Thyroid gland (tissue), 4 donors: ENCODE results near the gene MEGF6. TPM values are rescaled to one million over a fixed set of nuclear protein-coding genes. Genes with fewer than 3 reads are reported as not detected.

ENCODE experiments used
- DNase-seq, 2 donors: peaks; one replicate each; pipeline ENCODE4 v3.0.0-alpha.2; 2019
- H3K27ac ChIP-seq, 3 donors: fragments of 200-600 bp; sonication (generic); 1 replicate in 2 of 3; 2 replicates in 1 of 3; pipeline ENCODE4 v1.5.1; 2016 to 2019; ENCODE audit warnings: mild to moderate bottlenecking in 1 of 3, moderate library complexity in 1 of 3
- H3K27me3 ChIP-seq: fragments of 200-600 bp; sonication (generic); one replicate; pipeline ENCODE4 v1.5.1; 2019
- H3K36me3 ChIP-seq, 2 donors: fragments of 200-600 bp; sonication (generic); one replicate each; pipeline ENCODE4 v1.5.1; 2016 to 2019
- H3K4me1 ChIP-seq, 2 donors: fragments of 200-600 bp; sonication (generic); one replicate each; pipeline ENCODE4 v1.5.1; 2017 to 2019
- H3K4me3 ChIP-seq, 3 donors: fragments of 200-600 bp; sonication (generic); replicated peaks in 1 of 3; 1 replicate in 2 of 3; 2 replicates in 1 of 3; pipeline ENCODE4 v1.5.1; 2016; ENCODE audit warnings: mild to moderate bottlenecking in 1 of 3
- H3K9me3 ChIP-seq: fragments of 200-600 bp; sonication (generic); one replicate; pipeline ENCODE4 v1.5.1; 2017
- POLR2A ChIP-seq, 2 donors: fragments of 450-650 bp; IDR thresholded peaks; one replicate each; pipeline ENCODE4 v1.6.1; 2017; ENCODE audit warnings: antibody characterized with exemption in 2 of 2, mild to moderate bottlenecking in 2 of 2, moderate library complexity in 1 of 2
- WGBS, 2 donors: methylation state at CpG; one replicate each; pipeline ENCODE4 v1.1.5; 2017; 5-methylcytosine and 5-hydroxymethylcytosine counted together
- intact Hi-C: fragments of 100-400 bp; cut with DNase I; formaldehyde crosslinking; loops from one replicate; pipeline ENCODE4 v1.15.1; 2023
- total RNA-seq, 4 donors: library from RNA; depleted of rRNA; stranded (reverse); fragments of >200 nt; gene quantifications; one replicate each; pipeline ENCODE4 v1.2.3, GENCODE V29; 2016
- TF ChIP-seq, protein P1 (sequence below), 6 experiments: fragments of 200-600 bp in 3 of 6; fragments of 450-650 bp in 3 of 6; sonication (generic) in 3 of 6; IDR thresholded peaks; one replicate each; pipeline ENCODE4 v1.5.1; 2016 to 2019; ENCODE audit warnings: antibody characterized with exemption in 6 of 6, mild to moderate bottlenecking in 2 of 6, inconsistent platforms in 1 of 6, moderate library complexity in 1 of 6

Gene MEGF6
- total RNA-seq, 4 donors from 2014 or later = 9.4 to 25.8 (median 21.8) TPM

DNA sequence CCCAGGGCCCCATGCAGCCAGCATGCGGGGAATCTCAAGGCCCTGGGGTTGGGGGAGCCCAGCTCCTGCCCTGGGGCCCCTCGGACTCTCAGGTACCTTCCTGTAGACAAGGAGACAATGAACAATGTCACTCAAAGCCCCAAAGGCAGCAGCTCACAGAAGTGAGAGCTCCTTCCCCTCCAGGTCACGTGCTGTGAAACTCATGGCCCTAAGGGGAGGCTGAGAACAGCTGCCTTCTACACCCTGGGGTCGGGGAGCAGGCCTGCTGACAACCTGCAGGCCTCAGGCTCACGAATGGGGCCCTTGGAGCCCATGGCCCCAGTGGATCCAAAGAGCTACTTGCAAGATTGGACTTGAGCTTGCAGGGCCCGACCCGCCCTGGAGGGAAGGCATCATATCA is 3.2 kb downstream of the MEGF6 start:
- 86 to 92% methylated on average over 3 to 7 of the region's 7 CpGs for WGBS, 2 donors
- TF ChIP-seq POLR2A (IDR thresholded peaks at IDR 0.05) = no peak
- TF ChIP-seq, protein P1, sequence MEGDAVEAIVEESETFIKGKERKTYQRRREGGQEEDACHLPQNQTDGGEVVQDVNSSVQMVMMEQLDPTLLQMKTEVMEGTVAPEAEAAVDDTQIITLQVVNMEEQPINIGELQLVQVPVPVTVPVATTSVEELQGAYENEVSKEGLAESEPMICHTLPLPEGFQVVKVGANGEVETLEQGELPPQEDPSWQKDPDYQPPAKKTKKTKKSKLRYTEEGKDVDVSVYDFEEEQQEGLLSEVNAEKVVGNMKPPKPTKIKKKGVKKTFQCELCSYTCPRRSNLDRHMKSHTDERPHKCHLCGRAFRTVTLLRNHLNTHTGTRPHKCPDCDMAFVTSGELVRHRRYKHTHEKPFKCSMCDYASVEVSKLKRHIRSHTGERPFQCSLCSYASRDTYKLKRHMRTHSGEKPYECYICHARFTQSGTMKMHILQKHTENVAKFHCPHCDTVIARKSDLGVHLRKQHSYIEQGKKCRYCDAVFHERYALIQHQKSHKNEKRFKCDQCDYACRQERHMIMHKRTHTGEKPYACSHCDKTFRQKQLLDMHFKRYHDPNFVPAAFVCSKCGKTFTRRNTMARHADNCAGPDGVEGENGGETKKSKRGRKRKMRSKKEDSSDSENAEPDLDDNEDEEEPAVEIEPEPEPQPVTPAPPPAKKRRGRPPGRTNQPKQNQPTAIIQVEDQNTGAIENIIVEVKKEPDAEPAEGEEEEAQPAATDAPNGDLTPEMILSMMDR (IDR thresholded peaks at IDR 0.05) = no peak

DNA sequence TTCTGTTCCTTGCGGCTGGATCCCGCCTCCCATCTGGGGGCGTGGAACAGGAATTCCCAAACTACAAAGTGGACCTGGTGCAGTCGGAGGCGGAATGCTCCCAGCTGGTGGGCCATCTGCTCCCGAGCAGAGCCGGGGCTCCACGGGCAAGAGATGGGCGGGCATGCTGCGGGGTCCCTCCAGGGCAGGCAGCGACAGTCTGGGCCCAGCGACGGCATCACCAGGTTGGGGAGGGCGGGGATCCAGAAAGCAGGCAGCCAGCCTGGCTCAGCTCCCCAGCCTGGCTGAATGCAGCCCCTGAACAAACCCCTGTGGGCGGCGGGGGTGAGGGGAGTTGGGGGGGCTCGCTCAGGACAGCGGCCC is 3.6 kb downstream of the MEGF6 start:
- H3K27ac ChIP-seq = no peak overlapping the region
- intact Hi-C loops = no loop called here
- peaks cover 10 to 19% of the 10 kb centered on the region in 2 donors for H3K4me1 ChIP-seq
- TF ChIP-seq, protein P1 (IDR thresholded peaks at IDR 0.05) = no peak
- TF ChIP-seq POLR2A (IDR thresholded peaks at IDR 0.05) = no peak
- 96 to 97% methylated on average over 13 to 17 of the region's 18 CpGs for WGBS, 2 donors
- no peaks in the 10 kb centered on the region for H3K27me3 ChIP-seq
- DNase-seq = no peak
- H3K36me3 ChIP-seq = no peaks in the 10 kb centered on the region
- no peaks in the 10 kb centered on the region for H3K9me3 ChIP-seq
- H3K4me3 ChIP-seq = no peak overlapping the region

More for the DNA sequence above, 3.2 kb downstream of the MEGF6 start:
- Histone ChIP-seq H3K4me1 (peaks cover 10 to 19% of the 10 kb centered on the region in 2 donors), H3K9me3 (no peaks in the 10 kb centered on the region), H3K27ac (no peak overlapping the region), H3K4me3 (no peak overlapping the region), H3K27me3 (no peaks in the 10 kb centered on the region), H3K36me3 (no peaks in the 10 kb centered on the region)
- intact Hi-C loops = no loop called here
- DNase-seq = no peak

DNA sequence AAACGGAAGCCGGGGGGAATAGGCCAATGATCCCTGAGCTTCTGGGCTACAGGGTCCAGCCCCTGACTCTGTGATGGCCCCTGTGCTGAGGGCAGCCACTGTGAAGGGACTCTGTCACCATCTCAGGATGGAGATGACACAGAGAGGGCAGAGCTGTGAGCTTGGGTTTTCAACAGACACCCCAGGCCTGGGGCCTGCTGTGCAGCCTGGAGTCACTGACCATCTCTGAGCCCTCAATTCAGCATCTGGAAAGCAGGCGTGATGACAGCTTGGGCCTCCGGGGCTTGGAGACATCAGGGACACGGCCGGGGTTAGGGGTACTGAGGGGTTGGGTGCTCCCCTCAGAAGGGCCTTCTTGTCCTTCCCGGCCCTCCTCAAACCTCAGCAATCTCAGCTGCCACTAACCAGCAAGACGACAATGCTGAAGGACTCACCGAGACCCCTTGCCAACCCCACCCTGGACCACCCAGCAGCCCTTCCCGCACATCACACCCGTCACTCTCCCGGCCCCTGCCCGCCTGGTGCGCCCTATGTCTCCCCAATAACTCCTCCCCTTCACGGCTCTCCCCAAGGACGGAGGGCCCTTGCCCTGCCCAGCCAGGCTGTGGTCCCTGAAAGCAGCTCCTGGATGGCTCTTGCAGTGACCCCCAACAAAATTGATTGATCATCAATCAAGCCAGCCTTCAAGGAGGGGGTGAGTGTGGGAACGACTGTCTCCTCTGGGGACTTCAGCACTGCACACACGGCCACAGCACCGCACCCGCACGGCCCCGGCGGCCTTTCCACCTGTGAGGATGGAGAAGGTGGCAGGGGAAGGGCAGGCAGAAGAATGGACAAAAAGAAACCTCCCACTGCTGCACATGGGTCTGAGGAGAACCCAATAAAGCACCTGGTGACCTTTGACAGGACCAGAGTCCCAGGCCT is 4.3 kb downstream of the MEGF6 start:
- Histone ChIP-seq H3K4me3 (no peak overlapping the region), H3K4me1 (peaks cover 10 to 19% of the 10 kb centered on the region in 2 donors), H3K36me3 (no peaks in the 10 kb centered on the region), H3K27me3 (no peaks in the 10 kb centered on the region), H3K9me3 (no peaks in the 10 kb centered on the region), H3K27ac (no peak overlapping the region)
- no peak for DNase-seq
- 91% methylated on average over 18 to 20 of the region's 23 CpGs for WGBS, 2 donors
- no peak for TF ChIP-seq POLR2A (IDR thresholded peaks at IDR 0.05)
- TF ChIP-seq, protein P1 (IDR thresholded peaks at IDR 0.05) = no peak
- intact Hi-C loops = no loop called here

DNA sequence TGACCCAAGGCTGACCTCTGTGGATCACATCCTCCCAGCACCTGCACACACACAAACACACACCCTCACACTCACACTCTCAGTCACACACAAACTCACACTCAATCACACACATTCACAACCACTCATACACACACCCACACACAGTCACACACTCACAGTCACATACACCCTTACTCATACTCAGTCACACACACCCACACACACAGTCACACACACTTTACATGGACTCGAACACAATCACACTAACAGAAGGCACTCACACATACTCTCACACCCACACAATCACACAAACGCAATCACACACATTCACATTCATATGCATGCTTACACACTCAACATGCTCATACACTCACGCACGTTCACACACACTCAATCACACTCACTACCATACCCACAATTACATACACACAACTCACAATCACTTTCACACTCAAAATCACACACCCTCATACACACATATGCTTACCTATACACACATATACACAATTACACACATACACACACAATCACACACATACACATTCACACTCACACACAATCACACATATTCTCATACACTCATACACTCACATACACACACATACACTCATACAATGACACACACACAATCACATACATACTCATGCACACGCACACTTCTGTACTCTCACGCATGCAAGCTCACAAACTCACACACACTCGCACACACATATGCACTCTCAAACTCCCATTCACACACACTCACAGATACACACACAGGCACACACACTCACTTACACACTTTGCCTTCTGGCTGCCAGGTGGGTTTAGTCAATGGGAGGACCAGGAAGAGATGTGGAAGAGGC is 6.1 kb downstream of the MEGF6 start:
- H3K27ac ChIP-seq = no peak overlapping the region
- no peak for TF ChIP-seq POLR2A (IDR thresholded peaks at IDR 0.05)
- TF ChIP-seq, protein P1 (IDR thresholded peaks at IDR 0.05) = no peak
- no peaks in the 10 kb centered on the region for H3K36me3 ChIP-seq
- no peak for DNase-seq
- intact Hi-C loops = no loop called here
- no peak overlapping the region for H3K4me3 ChIP-seq
- H3K27me3 ChIP-seq = no peaks in the 10 kb centered on the region
- peaks cover 0 to 3% of the 10 kb centered on the region in 2 donors for H3K4me1 ChIP-seq
- 98% methylated on average over 7 of the region's 7 CpGs for WGBS, 2 donors
- H3K9me3 ChIP-seq = no peaks in the 10 kb centered on the region
